ENCODE results near the gene DMBX1. TPM values are rescaled to one million over a fixed set of nuclear protein-coding genes. Genes with fewer than 3 reads are reported as not detected.

The DMBX1 gene
- total and polyA plus RNA-seq, 9 of the 15 experiments (the other 6 are each of a cell fraction or from before 2014, with no cell fraction given) = 0.25 to 4.3 (median 1.0) TPM

DNA sequence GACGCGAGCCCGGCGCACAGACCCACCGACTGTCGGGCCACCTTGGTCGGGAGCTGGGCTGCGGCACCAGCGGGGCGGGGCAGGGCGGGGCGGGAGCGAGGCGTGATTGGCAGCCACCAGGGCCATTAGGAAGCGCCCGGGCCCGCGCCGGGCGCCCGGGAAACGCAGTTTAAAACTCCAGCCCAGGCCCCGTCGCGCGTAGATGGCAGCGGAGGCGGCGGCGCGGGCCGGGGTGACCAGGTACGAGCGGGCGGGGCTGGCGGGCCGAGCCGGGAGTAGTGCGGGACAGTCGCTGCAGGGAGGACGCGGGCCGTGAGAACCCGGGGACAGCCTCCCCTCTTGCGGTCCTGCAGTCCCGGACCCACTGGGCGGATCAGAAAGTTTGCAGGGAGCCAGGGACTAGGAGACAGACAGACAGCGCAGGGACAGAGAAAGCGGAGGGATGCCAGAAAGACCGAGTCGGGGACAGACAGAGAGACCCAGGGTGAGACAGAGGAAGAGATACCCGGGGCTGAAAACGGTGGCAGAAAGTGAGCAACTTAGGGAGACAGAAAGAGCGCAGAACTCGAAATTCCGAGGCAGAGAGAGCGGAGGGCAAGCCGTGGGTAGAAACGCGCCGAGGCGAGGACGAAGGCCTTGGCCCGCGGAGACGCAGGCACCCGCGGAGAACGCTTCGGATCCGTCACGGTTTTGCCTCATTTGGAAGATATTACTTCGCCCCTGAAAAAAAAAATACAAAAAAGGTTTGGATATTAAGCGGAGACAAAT is at the start of gene DMBX1 (continued):
- TF ChIP-seq, protein P1, sequence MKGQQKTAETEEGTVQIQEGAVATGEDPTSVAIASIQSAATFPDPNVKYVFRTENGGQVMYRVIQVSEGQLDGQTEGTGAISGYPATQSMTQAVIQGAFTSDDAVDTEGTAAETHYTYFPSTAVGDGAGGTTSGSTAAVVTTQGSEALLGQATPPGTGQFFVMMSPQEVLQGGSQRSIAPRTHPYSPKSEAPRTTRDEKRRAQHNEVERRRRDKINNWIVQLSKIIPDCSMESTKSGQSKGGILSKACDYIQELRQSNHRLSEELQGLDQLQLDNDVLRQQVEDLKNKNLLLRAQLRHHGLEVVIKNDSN (CRISPR knock-in tag; IDR thresholded peaks at IDR 0.05) = no peak
- peak; percentile 52 to 56; a peak in 3 of 4 replicates for TF ChIP-seq NRF1 (conservative IDR thresholded peaks at IDR 0.05 in 1 of 2, IDR thresholded peaks at IDR 0.05 in 1 of 2)
- TF ChIP-seq, protein P2, sequence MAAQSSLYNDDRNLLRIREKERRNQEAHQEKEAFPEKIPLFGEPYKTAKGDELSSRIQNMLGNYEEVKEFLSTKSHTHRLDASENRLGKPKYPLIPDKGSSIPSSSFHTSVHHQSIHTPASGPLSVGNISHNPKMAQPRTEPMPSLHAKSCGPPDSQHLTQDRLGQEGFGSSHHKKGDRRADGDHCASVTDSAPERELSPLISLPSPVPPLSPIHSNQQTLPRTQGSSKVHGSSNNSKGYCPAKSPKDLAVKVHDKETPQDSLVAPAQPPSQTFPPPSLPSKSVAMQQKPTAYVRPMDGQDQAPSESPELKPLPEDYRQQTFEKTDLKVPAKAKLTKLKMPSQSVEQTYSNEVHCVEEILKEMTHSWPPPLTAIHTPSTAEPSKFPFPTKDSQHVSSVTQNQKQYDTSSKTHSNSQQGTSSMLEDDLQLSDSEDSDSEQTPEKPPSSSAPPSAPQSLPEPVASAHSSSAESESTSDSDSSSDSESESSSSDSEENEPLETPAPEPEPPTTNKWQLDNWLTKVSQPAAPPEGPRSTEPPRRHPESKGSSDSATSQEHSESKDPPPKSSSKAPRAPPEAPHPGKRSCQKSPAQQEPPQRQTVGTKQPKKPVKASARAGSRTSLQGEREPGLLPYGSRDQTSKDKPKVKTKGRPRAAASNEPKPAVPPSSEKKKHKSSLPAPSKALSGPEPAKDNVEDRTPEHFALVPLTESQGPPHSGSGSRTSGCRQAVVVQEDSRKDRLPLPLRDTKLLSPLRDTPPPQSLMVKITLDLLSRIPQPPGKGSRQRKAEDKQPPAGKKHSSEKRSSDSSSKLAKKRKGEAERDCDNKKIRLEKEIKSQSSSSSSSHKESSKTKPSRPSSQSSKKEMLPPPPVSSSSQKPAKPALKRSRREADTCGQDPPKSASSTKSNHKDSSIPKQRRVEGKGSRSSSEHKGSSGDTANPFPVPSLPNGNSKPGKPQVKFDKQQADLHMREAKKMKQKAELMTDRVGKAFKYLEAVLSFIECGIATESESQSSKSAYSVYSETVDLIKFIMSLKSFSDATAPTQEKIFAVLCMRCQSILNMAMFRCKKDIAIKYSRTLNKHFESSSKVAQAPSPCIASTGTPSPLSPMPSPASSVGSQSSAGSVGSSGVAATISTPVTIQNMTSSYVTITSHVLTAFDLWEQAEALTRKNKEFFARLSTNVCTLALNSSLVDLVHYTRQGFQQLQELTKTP (IDR thresholded peaks at IDR 0.05; ENCODE audit: low read depth in 1 of 2, partially characterized antibody in 2 of 2) = no peak
- TF ChIP-seq, protein P3, sequence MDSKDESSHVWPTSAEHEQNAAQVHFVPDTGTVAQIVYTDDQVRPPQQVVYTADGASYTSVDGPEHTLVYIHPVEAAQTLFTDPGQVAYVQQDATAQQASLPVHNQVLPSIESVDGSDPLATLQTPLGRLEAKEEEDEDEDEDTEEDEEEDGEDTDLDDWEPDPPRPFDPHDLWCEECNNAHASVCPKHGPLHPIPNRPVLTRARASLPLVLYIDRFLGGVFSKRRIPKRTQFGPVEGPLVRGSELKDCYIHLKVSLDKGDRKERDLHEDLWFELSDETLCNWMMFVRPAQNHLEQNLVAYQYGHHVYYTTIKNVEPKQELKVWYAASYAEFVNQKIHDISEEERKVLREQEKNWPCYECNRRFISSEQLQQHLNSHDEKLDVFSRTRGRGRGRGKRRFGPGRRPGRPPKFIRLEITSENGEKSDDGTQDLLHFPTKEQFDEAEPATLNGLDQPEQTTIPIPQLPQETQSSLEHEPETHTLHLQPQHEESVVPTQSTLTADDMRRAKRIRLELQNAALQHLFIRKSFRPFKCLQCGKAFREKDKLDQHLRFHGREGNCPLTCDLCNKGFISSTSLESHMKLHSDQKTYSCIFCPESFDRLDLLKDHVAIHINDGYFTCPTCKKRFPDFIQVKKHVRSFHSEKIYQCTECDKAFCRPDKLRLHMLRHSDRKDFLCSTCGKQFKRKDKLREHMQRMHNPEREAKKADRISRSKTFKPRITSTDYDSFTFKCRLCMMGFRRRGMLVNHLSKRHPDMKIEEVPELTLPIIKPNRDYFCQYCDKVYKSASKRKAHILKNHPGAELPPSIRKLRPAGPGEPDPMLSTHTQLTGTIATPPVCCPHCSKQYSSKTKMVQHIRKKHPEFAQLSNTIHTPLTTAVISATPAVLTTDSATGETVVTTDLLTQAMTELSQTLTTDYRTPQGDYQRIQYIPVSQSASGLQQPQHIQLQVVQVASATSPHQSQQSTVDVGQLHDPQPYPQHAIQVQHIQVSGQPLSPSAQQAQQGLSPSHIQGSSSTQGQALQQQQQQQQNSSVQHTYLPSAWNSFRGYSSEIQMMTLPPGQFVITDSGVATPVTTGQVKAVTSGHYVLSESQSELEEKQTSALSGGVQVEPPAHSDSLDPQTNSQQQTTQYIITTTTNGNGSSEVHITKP (IDR thresholded peaks at IDR 0.05; ENCODE audit: partially characterized antibody) = no peak
- no peak for TF ChIP-seq RBBP5 (IDR thresholded peaks at IDR 0.05; ENCODE audit: borderline replicate concordance, insufficient read depth, low read length, poor library complexity, severe bottlenecking)
- no peak for TF ChIP-seq BACH1 (tag; IDR thresholded peaks at IDR 0.05)
- TF ChIP-seq, protein P4, sequence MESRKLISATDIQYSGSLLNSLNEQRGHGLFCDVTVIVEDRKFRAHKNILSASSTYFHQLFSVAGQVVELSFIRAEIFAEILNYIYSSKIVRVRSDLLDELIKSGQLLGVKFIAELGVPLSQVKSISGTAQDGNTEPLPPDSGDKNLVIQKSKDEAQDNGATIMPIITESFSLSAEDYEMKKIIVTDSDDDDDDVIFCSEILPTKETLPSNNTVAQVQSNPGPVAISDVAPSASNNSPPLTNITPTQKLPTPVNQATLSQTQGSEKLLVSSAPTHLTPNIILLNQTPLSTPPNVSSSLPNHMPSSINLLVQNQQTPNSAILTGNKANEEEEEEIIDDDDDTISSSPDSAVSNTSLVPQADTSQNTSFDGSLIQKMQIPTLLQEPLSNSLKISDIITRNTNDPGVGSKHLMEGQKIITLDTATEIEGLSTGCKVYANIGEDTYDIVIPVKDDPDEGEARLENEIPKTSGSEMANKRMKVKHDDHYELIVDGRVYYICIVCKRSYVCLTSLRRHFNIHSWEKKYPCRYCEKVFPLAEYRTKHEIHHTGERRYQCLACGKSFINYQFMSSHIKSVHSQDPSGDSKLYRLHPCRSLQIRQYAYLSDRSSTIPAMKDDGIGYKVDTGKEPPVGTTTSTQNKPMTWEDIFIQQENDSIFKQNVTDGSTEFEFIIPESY (CRISPR knock-in tag; IDR thresholded peaks at IDR 0.05) = no peak
- no peak for TF ChIP-seq PHTF2 (CRISPR knock-in tag; IDR thresholded peaks at IDR 0.05)
- TF ChIP-seq ZNF444 (CRISPR knock-in tag; IDR thresholded peaks at IDR 0.05) = no peak
- TF ChIP-seq, protein P5, sequence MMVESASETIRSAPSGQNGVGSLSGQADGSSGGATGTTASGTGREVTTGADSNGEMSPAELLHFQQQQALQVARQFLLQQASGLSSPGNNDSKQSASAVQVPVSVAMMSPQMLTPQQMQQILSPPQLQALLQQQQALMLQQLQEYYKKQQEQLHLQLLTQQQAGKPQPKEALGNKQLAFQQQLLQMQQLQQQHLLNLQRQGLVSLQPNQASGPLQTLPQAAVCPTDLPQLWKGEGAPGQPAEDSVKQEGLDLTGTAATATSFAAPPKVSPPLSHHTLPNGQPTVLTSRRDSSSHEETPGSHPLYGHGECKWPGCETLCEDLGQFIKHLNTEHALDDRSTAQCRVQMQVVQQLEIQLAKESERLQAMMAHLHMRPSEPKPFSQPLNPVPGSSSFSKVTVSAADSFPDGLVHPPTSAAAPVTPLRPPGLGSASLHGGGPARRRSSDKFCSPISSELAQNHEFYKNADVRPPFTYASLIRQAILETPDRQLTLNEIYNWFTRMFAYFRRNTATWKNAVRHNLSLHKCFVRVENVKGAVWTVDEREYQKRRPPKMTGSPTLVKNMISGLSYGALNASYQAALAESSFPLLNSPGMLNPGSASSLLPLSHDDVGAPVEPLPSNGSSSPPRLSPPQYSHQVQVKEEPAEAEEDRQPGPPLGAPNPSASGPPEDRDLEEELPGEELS (CRISPR knock-in tag; IDR thresholded peaks at IDR 0.05; ENCODE audit: borderline replicate concordance) = no peak
- peak; percentile 13 for TF ChIP-seq PCBP1 (IDR thresholded peaks at IDR 0.05; ENCODE audit: low read depth, low read length, poor library complexity, severe bottlenecking)
- TF ChIP-seq ZNF197 (CRISPR knock-in tag; IDR thresholded peaks at IDR 0.05; ENCODE audit: low read depth) = no peak
